Ramos (cell line): ENCODE measurements around the gene ARHGEF28.

Source experiments
- in situ Hi-C: fragments of 300-500 bp; cut with MboI; formaldehyde crosslinking; loops from one replicate; pipeline ENCODE4 v1.14.3; 2022; ENCODE audit warnings: low sequenced_read_pairs; ENCODE audit not compliant: unreplicated experiment

Gene ARHGEF28

GRCh38 chr5:73892806-73893205 is 266.8 kb downstream of the ARHGEF28 start:
- in situ Hi-C loops: no loop called here

DNA sequence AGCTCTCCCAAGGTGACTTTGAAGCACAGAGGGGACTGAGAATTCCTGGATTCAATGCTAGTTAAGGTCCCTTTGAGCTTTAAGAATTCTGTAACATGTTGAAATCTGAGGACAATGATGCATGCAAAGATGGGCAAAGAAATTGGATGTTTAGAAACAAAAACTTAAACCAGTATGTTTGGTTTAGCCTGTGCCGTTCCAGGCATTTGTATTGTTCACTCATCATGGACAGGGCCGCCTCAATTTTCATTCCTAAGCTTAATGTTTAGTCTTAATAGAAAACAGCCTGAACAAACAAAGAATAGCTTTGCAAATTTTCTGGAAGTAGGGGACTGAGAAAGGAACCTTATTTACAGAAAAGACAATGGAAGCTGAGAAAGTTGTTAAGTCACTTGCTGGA is 267.8 kb downstream of the ARHGEF28 start:
- in situ Hi-C loops: no loop called here

DNA sequence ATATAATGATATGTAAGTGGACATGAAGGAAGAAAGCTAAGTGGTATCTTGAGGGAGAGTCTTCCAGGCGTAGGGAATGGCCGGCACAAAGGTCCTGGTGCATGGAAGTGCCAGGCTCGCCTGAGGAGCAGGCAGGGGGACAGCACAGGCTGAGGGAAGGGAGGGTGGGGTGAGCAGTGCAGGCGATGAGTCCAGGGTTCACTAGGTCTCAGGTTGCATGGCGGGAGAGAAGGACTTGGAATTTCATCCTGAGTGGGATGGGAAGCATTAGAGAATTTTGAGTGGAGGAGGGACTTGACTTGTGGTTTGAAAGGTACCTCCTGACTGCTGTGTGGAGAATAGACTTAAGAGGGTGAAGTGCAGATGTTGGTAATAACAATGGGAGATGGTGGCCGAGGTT is 268.9 kb downstream of the ARHGEF28 start:
- in situ Hi-C loops: no loop called here

- in situ Hi-C loops: no loop called here
These were observed 269.5 kb downstream of the ARHGEF28 start for GRCh38 chr5:73895471-73895870.

DNA sequence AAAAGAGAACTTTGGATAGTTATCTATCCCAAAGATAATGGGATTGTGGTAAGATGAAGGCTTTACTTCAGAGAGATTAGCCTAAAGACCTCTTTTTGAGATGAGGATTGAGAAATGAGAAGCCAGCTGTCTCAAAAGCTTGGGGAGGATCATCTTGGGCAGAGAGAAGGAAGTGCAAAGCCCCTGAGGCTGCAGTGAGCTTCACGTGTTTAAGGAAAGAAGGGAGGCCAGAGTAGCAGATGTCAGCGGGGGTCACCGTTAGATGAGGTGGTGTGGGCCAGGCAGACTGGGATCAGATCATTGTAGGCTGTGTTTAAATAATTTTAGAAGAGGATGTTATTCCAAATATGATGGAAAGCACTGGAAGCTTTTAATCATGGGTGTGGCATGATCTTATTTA is 270.1 kb downstream of the ARHGEF28 start:
- in situ Hi-C loops: no loop called here

DNA sequence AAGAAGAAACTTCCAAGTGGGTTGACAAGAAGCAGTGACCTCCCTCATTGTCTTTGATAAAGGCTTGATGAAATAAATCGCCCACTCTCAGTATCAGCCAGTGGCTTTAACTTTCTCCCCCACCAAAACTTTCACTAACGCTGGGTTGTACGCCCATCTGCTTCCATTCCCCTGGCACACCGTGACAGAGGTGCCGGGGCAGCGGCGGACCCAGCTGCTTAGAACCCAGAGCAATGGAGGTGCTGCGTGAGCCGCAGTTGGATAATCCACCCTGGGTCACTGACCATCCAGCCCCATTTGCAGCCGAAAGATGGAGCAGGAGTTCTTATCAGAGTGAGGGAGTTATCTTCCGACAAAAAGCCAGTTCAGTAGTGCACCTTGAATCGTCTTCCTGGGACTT is 270.7 kb downstream of the ARHGEF28 start:
- in situ Hi-C loops: no loop called here

- in situ Hi-C loops: no loop called here
These were observed 271.9 kb downstream of the ARHGEF28 start for GRCh38 chr5:73897893-73898292.

- in situ Hi-C loops: no loop called here
These were observed 273.1 kb downstream of the ARHGEF28 start for GRCh38 chr5:73899055-73899454.

- in situ Hi-C loops: loop anchor here (5.0 to 25.0 kb wide), 2 partner anchors 752 to 1012 kb away; no protein-coding TSS in a partner anchor
These were observed 273.9 kb downstream of the ARHGEF28 start for GRCh38 chr5:73899916-73900315.

- in situ Hi-C loops: loop anchor here (5.0 to 25.0 kb wide), 2 partner anchors 752 to 1012 kb away; no protein-coding TSS in a partner anchor
These were observed 274.6 kb downstream of the ARHGEF28 start for GRCh38 chr5:73900566-73900965.

- in situ Hi-C loops: loop anchor here (5.0 to 25.0 kb wide), 2 partner anchors 751 to 1011 kb away; no protein-coding TSS in a partner anchor
These were observed 275.0 kb downstream of the ARHGEF28 start for GRCh38 chr5:73901043-73901442.

DNA sequence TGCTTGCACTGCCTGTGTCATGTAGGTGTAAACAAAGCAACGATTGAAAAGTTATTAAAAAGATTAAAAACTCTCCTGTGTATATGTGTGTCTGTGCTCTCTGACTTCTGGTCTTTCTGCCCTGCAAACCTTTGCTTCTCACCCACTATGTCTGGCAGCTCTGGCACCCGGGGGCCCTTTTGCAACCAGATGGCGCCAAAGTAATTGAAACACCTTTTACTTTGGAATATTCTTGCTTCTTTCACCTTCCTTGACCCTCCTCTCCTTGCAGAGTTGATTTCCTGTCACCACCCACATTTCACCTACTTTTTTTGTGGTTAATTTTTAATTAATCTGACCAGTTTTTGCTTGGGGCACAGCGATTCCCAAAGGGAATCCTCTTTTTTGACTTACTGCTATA is 275.5 kb downstream of the ARHGEF28 start:
- in situ Hi-C loops: loop anchor here (5.0 to 25.0 kb wide), 2 partner anchors 751 to 1011 kb away; no protein-coding TSS in a partner anchor

GRCh38 chr5:73902327-73903051 is 276.5 kb downstream of the ARHGEF28 start:
- in situ Hi-C loops: loop anchor here (5.0 to 25.0 kb wide), 2 partner anchors 750 to 1010 kb away; no protein-coding TSS in a partner anchor

DNA sequence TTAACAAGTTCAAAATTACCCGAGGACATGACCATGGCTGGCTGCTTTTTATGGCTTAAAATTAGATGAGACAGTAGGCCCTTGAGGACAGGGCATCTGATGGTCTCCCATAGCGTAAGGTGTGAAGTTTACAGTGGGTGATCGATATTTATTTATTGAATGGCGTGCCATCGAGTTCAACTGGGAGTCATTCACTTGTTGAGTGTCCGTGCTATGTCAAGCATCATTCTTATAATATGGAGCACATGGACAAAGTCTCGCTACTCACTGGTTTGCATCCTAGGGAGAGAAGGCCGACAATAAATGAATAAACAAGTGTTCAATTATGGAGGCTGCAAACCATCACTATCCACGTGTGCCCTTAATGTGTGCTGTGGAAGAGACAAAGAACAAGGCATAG is 277.2 kb downstream of the ARHGEF28 start:
- in situ Hi-C loops: loop anchor here (5.0 to 25.0 kb wide), 2 partner anchors 749 to 1009 kb away; no protein-coding TSS in a partner anchor

DNA sequence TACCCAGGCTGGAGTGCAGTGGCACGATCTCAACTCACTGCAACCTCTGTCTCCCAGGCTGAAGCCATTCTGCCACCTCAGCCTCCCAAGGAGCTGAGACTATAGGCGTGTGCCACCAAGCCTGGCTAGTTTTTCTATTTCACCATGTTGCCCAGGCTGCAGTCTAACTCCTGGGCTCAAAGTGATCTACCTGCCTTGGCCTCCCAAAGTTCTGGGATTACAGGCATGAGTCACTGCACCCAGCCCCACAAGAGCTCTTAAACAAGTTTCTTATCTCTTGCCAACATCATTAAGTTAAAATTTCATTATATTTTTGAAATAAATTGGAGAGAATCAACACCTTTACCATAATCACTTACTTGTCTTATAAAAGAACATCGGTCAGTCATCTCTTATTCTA is 280.3 kb downstream of the ARHGEF28 start:
- in situ Hi-C loops: loop anchor here (25.0 kb wide), 1 partner anchor 1006 kb away; no protein-coding TSS in a partner anchor

GRCh38 chr5:73907164-73907563 is 281.2 kb downstream of the ARHGEF28 start:
- in situ Hi-C loops: loop anchor here (25.0 kb wide), 1 partner anchor 1005 kb away; no protein-coding TSS in a partner anchor

- in situ Hi-C loops: loop anchor here (25.0 kb wide), 1 partner anchor 1004 kb away; no protein-coding TSS in a partner anchor
These were observed 282.4 kb downstream of the ARHGEF28 start for GRCh38 chr5:73908395-73908794.

DNA sequence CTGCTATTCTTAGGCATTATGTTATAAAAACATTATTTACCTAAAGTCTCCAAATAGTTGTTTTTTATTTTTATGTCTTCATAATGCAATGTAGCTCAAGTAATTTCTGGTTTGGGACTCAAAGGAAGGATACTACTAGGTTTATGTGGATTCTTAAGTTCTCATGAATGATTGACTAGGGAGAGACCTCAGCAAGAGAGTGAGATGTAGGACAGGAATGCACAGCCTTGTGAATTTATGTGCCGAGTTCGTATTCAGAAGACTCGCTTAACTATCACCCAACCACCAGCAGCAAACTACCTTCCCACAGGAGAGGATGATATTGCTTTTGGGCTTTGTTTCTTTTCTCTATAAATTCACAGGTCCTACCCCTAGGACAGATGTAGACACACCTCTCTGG is 282.9 kb downstream of the ARHGEF28 start:
- in situ Hi-C loops: loop anchor here (25.0 kb wide), 1 partner anchor 1003 kb away; no protein-coding TSS in a partner anchor

- in situ Hi-C loops: loop anchor here (25.0 kb wide), 1 partner anchor 1003 kb away; no protein-coding TSS in a partner anchor
These were observed 283.5 kb downstream of the ARHGEF28 start for GRCh38 chr5:73909474-73909873.

GRCh38 chr5:73911761-73912393 is 285.9 kb downstream of the ARHGEF28 start:
- in situ Hi-C loops: loop anchor here (25.0 kb wide), 1 partner anchor 1000 kb away; no protein-coding TSS in a partner anchor

DNA sequence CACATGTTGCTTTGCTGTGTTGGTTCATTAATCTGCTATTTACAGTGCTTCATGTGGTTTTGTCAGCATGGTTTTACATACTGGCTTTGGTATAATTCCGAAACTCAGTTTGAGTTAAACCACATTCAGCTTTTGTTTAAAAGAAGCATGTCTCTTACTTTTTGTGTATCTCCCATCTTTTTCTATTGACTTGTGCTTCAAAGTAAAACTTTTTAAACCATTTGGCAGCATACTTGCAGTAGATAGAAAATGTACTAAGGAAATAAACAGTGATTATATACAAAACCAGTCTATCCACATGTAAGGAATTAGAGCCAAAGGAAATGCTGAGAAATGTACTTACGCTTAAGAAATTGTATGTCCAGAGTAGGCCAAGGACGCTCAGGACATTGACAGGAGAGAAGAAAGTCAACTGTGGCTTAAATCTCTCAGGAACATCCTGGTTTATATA is 286.9 kb downstream of the ARHGEF28 start:
- in situ Hi-C loops: loop anchor here (25.0 kb wide), 1 partner anchor 999 kb away; no protein-coding TSS in a partner anchor
